HL-60 (cell line): Measurements from ENCODE around the gene FRRS1.

Experiments
- CTCF ChIP-seq: IDR thresholded peaks from one replicate; pipeline ENCODE4 v1.5.1; 2011; ENCODE audit warnings: low read length, control low read depth, inconsistent platforms; ENCODE audit not compliant: insufficient read depth
- GABPA ChIP-seq: IDR thresholded peaks from 2 replicates; pipeline ENCODE4 v1.6.1; 2012; ENCODE audit warnings: low read depth
- POLR2AphosphoS5 ChIP-seq: IDR thresholded peaks from 2 replicates; pipeline ENCODE4 v1.6.1; 2012; ENCODE audit warnings: low read depth
- SPI1 ChIP-seq: IDR thresholded peaks from 2 replicates; pipeline ENCODE4 v1.6.1; 2012; ENCODE audit warnings: low read depth, mild to moderate bottlenecking, borderline replicate concordance
- TF ChIP-seq, protein P1 (sequence below): IDR thresholded peaks from 2 replicates; pipeline ENCODE4 v1.6.1; 2012; ENCODE audit warnings: low read depth; ENCODE audit not compliant: insufficient replicate concordance

- no peak for TF ChIP-seq CTCF
- TF ChIP-seq, protein P1, sequence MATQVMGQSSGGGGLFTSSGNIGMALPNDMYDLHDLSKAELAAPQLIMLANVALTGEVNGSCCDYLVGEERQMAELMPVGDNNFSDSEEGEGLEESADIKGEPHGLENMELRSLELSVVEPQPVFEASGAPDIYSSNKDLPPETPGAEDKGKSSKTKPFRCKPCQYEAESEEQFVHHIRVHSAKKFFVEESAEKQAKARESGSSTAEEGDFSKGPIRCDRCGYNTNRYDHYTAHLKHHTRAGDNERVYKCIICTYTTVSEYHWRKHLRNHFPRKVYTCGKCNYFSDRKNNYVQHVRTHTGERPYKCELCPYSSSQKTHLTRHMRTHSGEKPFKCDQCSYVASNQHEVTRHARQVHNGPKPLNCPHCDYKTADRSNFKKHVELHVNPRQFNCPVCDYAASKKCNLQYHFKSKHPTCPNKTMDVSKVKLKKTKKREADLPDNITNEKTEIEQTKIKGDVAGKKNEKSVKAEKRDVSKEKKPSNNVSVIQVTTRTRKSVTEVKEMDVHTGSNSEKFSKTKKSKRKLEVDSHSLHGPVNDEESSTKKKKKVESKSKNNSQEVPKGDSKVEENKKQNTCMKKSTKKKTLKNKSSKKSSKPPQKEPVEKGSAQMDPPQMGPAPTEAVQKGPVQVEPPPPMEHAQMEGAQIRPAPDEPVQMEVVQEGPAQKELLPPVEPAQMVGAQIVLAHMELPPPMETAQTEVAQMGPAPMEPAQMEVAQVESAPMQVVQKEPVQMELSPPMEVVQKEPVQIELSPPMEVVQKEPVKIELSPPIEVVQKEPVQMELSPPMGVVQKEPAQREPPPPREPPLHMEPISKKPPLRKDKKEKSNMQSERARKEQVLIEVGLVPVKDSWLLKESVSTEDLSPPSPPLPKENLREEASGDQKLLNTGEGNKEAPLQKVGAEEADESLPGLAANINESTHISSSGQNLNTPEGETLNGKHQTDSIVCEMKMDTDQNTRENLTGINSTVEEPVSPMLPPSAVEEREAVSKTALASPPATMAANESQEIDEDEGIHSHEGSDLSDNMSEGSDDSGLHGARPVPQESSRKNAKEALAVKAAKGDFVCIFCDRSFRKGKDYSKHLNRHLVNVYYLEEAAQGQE: no peak
- TF ChIP-seq POLR2AphosphoS5: no peak
- TF ChIP-seq GABPA: no peak
- no peak for TF ChIP-seq SPI1
Measured at GRCh38 chr1:99669821-99670220, 96.6 kb downstream of the FRRS1 start.
